ENCODE results near the gene SMC1B. TPM values are rescaled to one million over a fixed set of nuclear protein-coding genes. Genes with fewer than 3 reads are reported as not detected.

The SMC1B gene
- total RNA-seq, 1 experiment from 2014 or later: not detected

DNA sequence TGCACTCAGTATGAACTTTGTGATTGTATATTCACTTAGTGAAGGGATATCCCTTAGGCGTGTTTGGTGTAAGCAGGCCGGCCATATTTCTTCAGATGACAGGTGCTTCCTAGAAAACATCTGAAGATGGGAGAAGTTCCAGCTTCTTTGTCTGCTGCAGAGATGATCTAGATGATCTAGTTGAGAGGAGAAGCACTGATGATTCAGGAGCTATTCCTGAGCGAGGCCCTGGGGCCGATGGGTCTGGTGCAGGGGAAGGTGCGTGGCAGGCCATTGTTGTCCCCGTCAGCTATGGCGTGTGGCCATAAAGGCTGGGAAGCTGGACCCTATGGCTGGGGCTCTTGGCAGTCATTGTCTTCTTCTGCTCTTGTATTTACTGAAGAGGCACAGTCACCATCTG lies 89.7 kb downstream of the SMC1B start:
- BruUV-seq (replicated peaks): no TSS peak
- peaks cover 31% of the 10 kb centered on the region for H3K36me3 ChIP-seq (ENCODE audit: insufficient read depth, low read length, poor library complexity, severe bottlenecking)
- CTCF ChIA-PET: no interaction called here

DNA sequence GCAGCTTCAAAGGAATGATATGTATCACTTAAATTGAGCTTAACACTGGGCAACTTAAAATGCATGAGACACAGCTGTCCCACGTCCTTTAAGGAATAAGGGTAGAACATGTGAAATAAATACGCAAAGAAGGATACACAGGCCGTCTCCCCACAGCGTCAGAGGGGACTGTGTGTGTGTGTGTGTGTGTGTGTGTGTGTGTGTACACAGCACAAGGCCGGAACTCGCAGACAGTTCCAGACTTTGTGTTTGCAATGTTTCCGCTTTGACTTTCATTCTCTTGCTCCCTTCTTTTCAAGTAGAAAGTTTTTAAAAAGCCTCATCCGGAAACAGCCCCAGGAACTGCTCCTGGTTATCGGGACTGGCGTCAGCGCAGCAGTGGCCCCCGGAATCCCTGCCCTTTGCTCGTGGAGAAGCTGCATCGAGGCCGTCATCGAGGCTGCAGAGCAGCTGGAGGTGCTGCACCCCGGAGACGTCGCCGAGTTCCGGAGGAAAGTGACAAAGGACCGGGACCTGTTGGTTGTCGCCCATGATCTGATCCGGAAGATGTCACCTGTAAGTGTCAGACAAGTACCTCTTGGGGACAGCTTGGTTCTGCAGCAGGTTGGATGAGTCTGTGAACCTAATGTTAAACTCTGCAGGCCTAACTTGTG lies 90.4 kb downstream of the SMC1B start:
- Histone ChIP-seq H3K4me3 (ENCODE audit: low read depth, low read length, poor library complexity, severe bottlenecking) (no peak overlapping the region), H3K27ac (ENCODE audit: low read depth, low read length, poor library complexity, severe bottlenecking) (no peak overlapping the region), H3K36me3 (ENCODE audit: insufficient read depth, low read length, poor library complexity, severe bottlenecking) (peaks cover 27% of the 10 kb centered on the region), H3K27me3 (replicated peaks; ENCODE audit: insufficient read depth, low read depth, low read length, poor library complexity) (no peaks in the 10 kb centered on the region), H3K4me1 (ENCODE audit: insufficient read depth, low read length, poor library complexity, severe bottlenecking) (peaks cover 15% of the 10 kb centered on the region), H3K9me3 (ENCODE audit: low read depth, low read length, poor library complexity, severe bottlenecking) (no peaks in the 10 kb centered on the region)
- TF ChIP-seq EZH2 (IDR thresholded peaks at IDR 0.05; ENCODE audit: borderline replicate concordance, low read depth, low read length, poor library complexity, severe bottlenecking): no peak
- TF ChIP-seq, protein P1, sequence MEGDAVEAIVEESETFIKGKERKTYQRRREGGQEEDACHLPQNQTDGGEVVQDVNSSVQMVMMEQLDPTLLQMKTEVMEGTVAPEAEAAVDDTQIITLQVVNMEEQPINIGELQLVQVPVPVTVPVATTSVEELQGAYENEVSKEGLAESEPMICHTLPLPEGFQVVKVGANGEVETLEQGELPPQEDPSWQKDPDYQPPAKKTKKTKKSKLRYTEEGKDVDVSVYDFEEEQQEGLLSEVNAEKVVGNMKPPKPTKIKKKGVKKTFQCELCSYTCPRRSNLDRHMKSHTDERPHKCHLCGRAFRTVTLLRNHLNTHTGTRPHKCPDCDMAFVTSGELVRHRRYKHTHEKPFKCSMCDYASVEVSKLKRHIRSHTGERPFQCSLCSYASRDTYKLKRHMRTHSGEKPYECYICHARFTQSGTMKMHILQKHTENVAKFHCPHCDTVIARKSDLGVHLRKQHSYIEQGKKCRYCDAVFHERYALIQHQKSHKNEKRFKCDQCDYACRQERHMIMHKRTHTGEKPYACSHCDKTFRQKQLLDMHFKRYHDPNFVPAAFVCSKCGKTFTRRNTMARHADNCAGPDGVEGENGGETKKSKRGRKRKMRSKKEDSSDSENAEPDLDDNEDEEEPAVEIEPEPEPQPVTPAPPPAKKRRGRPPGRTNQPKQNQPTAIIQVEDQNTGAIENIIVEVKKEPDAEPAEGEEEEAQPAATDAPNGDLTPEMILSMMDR (conservative IDR thresholded peaks at IDR 0.05; ENCODE audit: low read depth, low read length): no peak
- DNase-seq (ENCODE audit: low spot score): no peak
- intact Hi-C loops (cut with micrococcal nuclease; ENCODE audit: unreplicated experiment): no loop called here
- no TSS peak for BruUV-seq (replicated peaks)
- ChIA-PET CTCF (no interaction called here), POLR2A (ENCODE audit: low non-redundant PET) (no interaction called here)

More for the DNA sequence above, 89.7 kb downstream of the SMC1B start:
- TF ChIP-seq, protein P1 (conservative IDR thresholded peaks at IDR 0.05; ENCODE audit: low read depth, low read length): no peak
- no peak for TF ChIP-seq EZH2 (IDR thresholded peaks at IDR 0.05; ENCODE audit: borderline replicate concordance, low read depth, low read length, poor library complexity, severe bottlenecking)
- intact Hi-C loops (cut with micrococcal nuclease; ENCODE audit: unreplicated experiment): no loop called here
- Histone ChIP-seq H3K27me3 (replicated peaks; ENCODE audit: insufficient read depth, low read depth, low read length, poor library complexity) (no peaks in the 10 kb centered on the region), H3K4me1 (ENCODE audit: insufficient read depth, low read length, poor library complexity, severe bottlenecking) (peaks cover 14% of the 10 kb centered on the region), H3K9me3 (ENCODE audit: low read depth, low read length, poor library complexity, severe bottlenecking) (no peaks in the 10 kb centered on the region), H3K4me3 (ENCODE audit: low read depth, low read length, poor library complexity, severe bottlenecking) (no peak overlapping the region), H3K27ac (ENCODE audit: low read depth, low read length, poor library complexity, severe bottlenecking) (no peak overlapping the region)
- DNase-seq (ENCODE audit: low spot score): no peak
- POLR2A ChIA-PET (ENCODE audit: low non-redundant PET): no interaction called here

DNA sequence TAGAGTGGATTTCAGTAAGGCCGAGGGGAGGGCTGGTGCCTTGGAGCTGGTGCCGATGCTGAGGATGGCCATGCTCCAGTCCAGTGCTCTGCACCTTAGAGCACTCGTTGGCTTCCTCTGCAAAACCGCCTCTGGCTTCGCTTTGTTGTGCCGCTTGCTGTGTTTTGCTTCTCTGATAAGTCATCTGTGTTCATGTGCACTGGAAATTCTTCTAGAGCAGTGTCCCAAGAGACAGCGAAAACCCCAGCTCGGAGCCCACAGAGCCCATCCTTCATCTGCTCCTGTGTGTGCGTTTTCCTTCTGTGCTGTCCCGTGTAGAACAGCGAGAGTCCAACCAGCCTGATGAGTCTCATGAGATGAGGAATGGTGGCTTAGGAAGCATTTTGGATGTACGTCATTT lies 91.6 kb downstream of the SMC1B start:
- no peak overlapping the region for H3K4me3 ChIP-seq (ENCODE audit: low read depth, low read length, poor library complexity, severe bottlenecking)
- H3K27ac ChIP-seq (ENCODE audit: low read depth, low read length, poor library complexity, severe bottlenecking): no peak overlapping the region
- BruUV-seq (replicated peaks): no TSS peak
- TF ChIP-seq, protein P1 (conservative IDR thresholded peaks at IDR 0.05; ENCODE audit: low read depth, low read length): no peak
- TF ChIP-seq EZH2 (IDR thresholded peaks at IDR 0.05; ENCODE audit: borderline replicate concordance, low read depth, low read length, poor library complexity, severe bottlenecking): no peak
- intact Hi-C loops (cut with micrococcal nuclease; ENCODE audit: unreplicated experiment): no loop called here
- no peaks in the 10 kb centered on the region for H3K27me3 ChIP-seq (replicated peaks; ENCODE audit: insufficient read depth, low read depth, low read length, poor library complexity)
- peaks cover 17% of the 10 kb centered on the region for H3K36me3 ChIP-seq (ENCODE audit: insufficient read depth, low read length, poor library complexity, severe bottlenecking)
- H3K9me3 ChIP-seq (ENCODE audit: low read depth, low read length, poor library complexity, severe bottlenecking): no peaks in the 10 kb centered on the region
- POLR2A ChIA-PET (ENCODE audit: low non-redundant PET): no interaction called here
- DNase-seq (ENCODE audit: low spot score): no peak
- H3K4me1 ChIP-seq (ENCODE audit: insufficient read depth, low read length, poor library complexity, severe bottlenecking): peaks cover 22% of the 10 kb centered on the region
- CTCF ChIA-PET: interaction anchor here (0.5 kb wide), 1 partner anchor 178 kb away, joined by 3 read pairs; no protein-coding TSS in a partner anchor
